Endothelial cell of umbilical vein (primary cell): ENCODE measurements around the gene BRI3BP. TPM values are rescaled to one million over a fixed set of nuclear protein-coding genes. Genes with fewer than 3 reads are reported as not detected.

Source experiments
- BruUV-seq: library from RNA; stranded (reverse); fragments of 400-500 nt; replicated peaks from 2 replicates; lab custom pipeline; 2021; lab: Mats Ljungman, UMichigan
- CTCF ChIA-PET: fragments of 300-600, 350-600 bp; sonication (Branson Sonifier 250); formaldehyde crosslinking; loops from one replicate; lab custom pipeline; 2021; ENCODE audit warnings: antibody characterized with exemption, inconsistent platforms; lab: Charles Lee
- POLR2A ChIA-PET: fragments of 300-600, 350-600 bp; sonication (Branson Sonifier 250); formaldehyde crosslinking; loops from one replicate; lab custom pipeline; 2021; ENCODE audit warnings: antibody characterized with exemption, inconsistent platforms; lab: Charles Lee
- DNase-seq: peaks from one replicate; pipeline ENCODE4 v3.0.0-alpha.2; 2011; ENCODE audit warnings: low read depth, low spot score
- FAIRE-seq: peaks from 2 replicates; lab custom pipeline; 2011; peaks lifted over from hg19 to GRCh38; lab: Jason Lieb, UNC
- H2AFZ ChIP-seq: 2 replicates; pipeline ENCODE4 v1.6.0; 2012; ENCODE audit warnings: low read depth, low read length, control low read depth, inconsistent platforms
- H3K27ac ChIP-seq: 2 replicates; pipeline ENCODE4 v1.5.1; 2011; ENCODE audit warnings: low read depth, mild to moderate bottlenecking, control low read depth, low read length, moderate library complexity; ENCODE audit not compliant: insufficient read depth
- H3K27me3 ChIP-seq, 2 experiments: 2 replicates each; pipeline versions ENCODE4 v1.6.0 to v1.6.1; 2011; ENCODE audit warnings: low read length in 2 of 2, mixed read lengths in 1 of 2; ENCODE audit not compliant: control insufficient read depth in 2 of 2, insufficient read depth in 2 of 2
- H3K36me3 ChIP-seq, 2 experiments: 2 replicates in 1 of 2; 3 replicates in 1 of 2; pipeline ENCODE4 v1.5.1; 2011; ENCODE audit warnings: low read length in 2 of 2, mild to moderate bottlenecking in 1 of 2, moderate library complexity in 1 of 2; ENCODE audit not compliant: control insufficient read depth in 2 of 2, insufficient read depth in 2 of 2; ENCODE audit errors: extremely low read depth in 1 of 2
- H3K4me1 ChIP-seq: 3 replicates; pipeline ENCODE4 v1.5.1; 2011; ENCODE audit warnings: mild to moderate bottlenecking, low read length; ENCODE audit not compliant: control insufficient read depth, insufficient read depth; ENCODE audit errors: extremely low read depth
- H3K4me2 ChIP-seq: 2 replicates; pipeline ENCODE4 v1.6.1; 2011; ENCODE audit warnings: low read length, control low read depth, mixed read lengths; ENCODE audit not compliant: insufficient read depth
- H3K4me3 ChIP-seq, 3 experiments: fragments of 200-600 bp in 1 of 3; sonication (generic), shearing (Covaris generic) in 1 of 3; replicated peaks in 1 of 3; 2 replicates each; pipeline ENCODE4 v1.5.1; 2011 to 2016; ENCODE audit warnings: control low read depth in 3 of 3, low read length in 3 of 3, mild to moderate bottlenecking in 2 of 3, inconsistent platforms in 1 of 3, low read depth in 1 of 3, moderate library complexity in 1 of 3; ENCODE audit not compliant: insufficient read depth in 1 of 3
- H3K79me2 ChIP-seq: 2 replicates; pipeline ENCODE4 v1.6.0; 2012; ENCODE audit warnings: low read length, inconsistent platforms; ENCODE audit not compliant: control insufficient read depth, insufficient read depth
- H3K9ac ChIP-seq: replicated peaks from 2 replicates; pipeline ENCODE3; 2011; ENCODE audit warnings: low read length, control low read depth; ENCODE audit not compliant: insufficient read depth; ENCODE audit errors: extremely low read depth
- H3K9me1 ChIP-seq: replicated peaks from 3 replicates; pipeline ENCODE4 v1.6.0; 2011; ENCODE audit warnings: mild to moderate bottlenecking, low read length; ENCODE audit not compliant: control insufficient read depth, insufficient read depth; ENCODE audit errors: extremely low read depth
- H3K9me3 ChIP-seq: replicated peaks from 2 replicates; pipeline ENCODE4 v1.5.1; 2012; ENCODE audit warnings: low read length, inconsistent platforms; ENCODE audit not compliant: control insufficient read depth, insufficient read depth
- H4K20me1 ChIP-seq: replicated peaks from 2 replicates; pipeline ENCODE3; 2011; ENCODE audit warnings: mild to moderate bottlenecking, low read length; ENCODE audit not compliant: control insufficient read depth, insufficient read depth; ENCODE audit errors: extremely low read depth
- CTCF ChIP-seq, 2 donors: IDR thresholded peaks; 1 replicate in 1 of 2; 2 replicates in 1 of 2; pipeline ENCODE4 v1.5.1; 2011; ENCODE audit warnings: low read length in 2 of 2, mild to moderate bottlenecking in 2 of 2, moderate library complexity in 2 of 2, control low read depth in 1 of 2, inconsistent platforms in 1 of 2, low read depth in 1 of 2; ENCODE audit not compliant: insufficient read depth in 1 of 2; ENCODE audit errors: extremely low read depth in 1 of 2
- EZH2 ChIP-seq: IDR thresholded peaks from 2 replicates; pipeline ENCODE4 v1.6.1; 2012; ENCODE audit warnings: borderline replicate concordance, low read depth, mild to moderate bottlenecking, moderate library complexity, low read length, inconsistent platforms; ENCODE audit not compliant: severe bottlenecking
- FOS ChIP-seq: IDR thresholded peaks from 2 replicates; pipeline ENCODE4 v1.6.1; 2011; ENCODE audit warnings: mild to moderate bottlenecking, low read length, moderate library complexity, borderline replicate concordance; ENCODE audit not compliant: insufficient read depth
- GATA2 ChIP-seq: IDR thresholded peaks from 2 replicates; pipeline ENCODE4 v1.7.0; 2011; ENCODE audit warnings: low read depth, mild to moderate bottlenecking, moderate library complexity, mixed read lengths, low read length; ENCODE audit not compliant: insufficient read length, insufficient read depth
- JUN ChIP-seq: IDR thresholded peaks from 2 replicates; pipeline ENCODE4 v1.6.1; 2011; ENCODE audit warnings: borderline replicate concordance, low read depth; ENCODE audit not compliant: insufficient read length, insufficient read depth
- MYC ChIP-seq: IDR thresholded peaks from one replicate; pipeline ENCODE4 v1.6.1; 2011; ENCODE audit warnings: mild to moderate bottlenecking, low read depth, low read length
- POLR2A ChIP-seq: IDR thresholded peaks from 2 replicates; pipeline ENCODE4 v1.6.1; 2012; ENCODE audit warnings: low read depth, mild to moderate bottlenecking, control low read depth, low read length
- POLR2AphosphoS5 ChIP-seq: IDR thresholded peaks from 2 replicates; pipeline ENCODE4 v1.6.1; 2012; ENCODE audit warnings: low read depth, mild to moderate bottlenecking, control low read depth, low read length, moderate library complexity; ENCODE audit not compliant: insufficient read depth
- dilution Hi-C: fragments of 300-500 bp; cut with MboI; formaldehyde crosslinking; loops from one replicate; pipeline ENCODE4 v1.15.0; 2019; ENCODE audit warnings: low sequenced_read_pairs; ENCODE audit not compliant: extremely low pct_ligation_motif_present
- intact Hi-C: fragments of 100-400 bp; cut with micrococcal nuclease; formaldehyde crosslinking; loops from one replicate; pipeline ENCODE4 v1.10.0; 2022
- polyA plus RNA-seq, 4 experiments: library from polyadenylated mRNA; depleted of rRNA in 3 of 4; stranded (reverse) in 3 of 4; unstranded in 1 of 4; fragments of >200 nt; gene quantifications; 2 replicates each; pipeline versions ENCODE4 v1.2.1 to v1.2.3, GENCODE V29; 2011 to 2012; ENCODE audit warnings: missing spikeins in 1 of 4
- total RNA-seq: library from RNA; stranded (reverse); gene quantifications from 2 replicates; pipeline ENCODE4 v1.2.3, GENCODE V29; 2021
- TF ChIP-seq, protein P1 (sequence below): IDR thresholded peaks from 2 replicates; pipeline ENCODE4 v1.6.1; 2011; ENCODE audit not compliant: insufficient read depth, insufficient read length

BRI3BP gene
- total and polyA plus RNA-seq, 2 donors (not counting 3 experiments of a cell fraction or from before 2014, with no cell fraction given) = 3.4 to 8.2 TPM

GRCh38 chr12:125032466-125033152, 39.2 kb downstream of the BRI3BP start:
- Histone ChIP-seq H4K20me1 (no peaks in the 10 kb centered on the region), H3K9me3 (no peaks in the 10 kb centered on the region), H3K79me2 (no peaks in the 10 kb centered on the region), H3K36me3 (no peaks in the 10 kb centered on the region), H3K27me3 (no peaks in the 10 kb centered on the region), H3K9me1 (no peaks in the 10 kb centered on the region), H3K27ac (no peak overlapping the region), H3K9ac (no peak overlapping the region), H2AFZ (no peak overlapping the region), H3K4me3 (no peak overlapping the region), H3K4me2 (no peak overlapping the region), H3K4me1 (no peaks in the 10 kb centered on the region)
- no peak for TF ChIP-seq GATA2
- no peak for TF ChIP-seq POLR2A
- TF ChIP-seq, protein P1, sequence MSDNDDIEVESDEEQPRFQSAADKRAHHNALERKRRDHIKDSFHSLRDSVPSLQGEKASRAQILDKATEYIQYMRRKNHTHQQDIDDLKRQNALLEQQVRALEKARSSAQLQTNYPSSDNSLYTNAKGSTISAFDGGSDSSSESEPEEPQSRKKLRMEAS = no peak
- TF ChIP-seq FOS = no peak
- TF ChIP-seq POLR2AphosphoS5 = no peak
- no peak for TF ChIP-seq EZH2
- no peak for TF ChIP-seq JUN
- TF ChIP-seq CTCF (IDR thresholded peaks at IDR 0.05; ENCODE audit: extremely low read depth in 1 of 2, insufficient read depth in 1 of 2, low read depth in 1 of 2, low read length in 2 of 2) = no peak
- no peak for TF ChIP-seq MYC
- no peak for DNase-seq
- BruUV-seq = no TSS peak
- POLR2A ChIA-PET = no interaction called here
- FAIRE-seq = no peak
- intact Hi-C loops (no loop called here), dilution Hi-C loops (no loop called here)
- CTCF ChIA-PET = no interaction called here
